Stimulated activated naive CD4-positive, alpha-beta T cell treated with Interleukin-2 at 50 U/mL for 16 hours (primary cell): ENCODE results near the gene HHATL.

Experiments
- DNase-seq: peaks from one replicate; lab custom pipeline; 2025; lab: John Stamatoyannopoulos, UW

HHATL gene

GRCh38 chr3:42697289-42698051 is 5.1 kb downstream of the HHATL start:
- DNase-seq: no peak

GRCh38 chr3:42696356-42697288 is 6.0 kb downstream of the HHATL start:
- DNase-seq: no peak

GRCh38 chr3:42694366-42694765 is 8.2 kb downstream of the HHATL start:
- no peak for DNase-seq

- DNase-seq: no peak
Measured at GRCh38 chr3:42693530-42693930, 9.1 kb downstream of the HHATL start.

- DNase-seq: no peak
Measured at GRCh38 chr3:42692667-42693529, 9.7 kb downstream of the HHATL start.

GRCh38 chr3:42691816-42692666 is 10.6 kb downstream of the HHATL start:
- no peak for DNase-seq

- no peak for DNase-seq
Measured at GRCh38 chr3:42690766-42691680, 11.6 kb downstream of the HHATL start.

GRCh38 chr3:42690191-42690590 is 12.4 kb downstream of the HHATL start:
- DNase-seq: no peak

GRCh38 chr3:42689421-42690014 is 13.1 kb downstream of the HHATL start:
- DNase-seq: no peak

- no peak for DNase-seq
Measured at GRCh38 chr3:42688487-42689420, 13.8 kb downstream of the HHATL start.

GRCh38 chr3:42688016-42688415 is 14.6 kb downstream of the HHATL start:
- no peak for DNase-seq

GRCh38 chr3:42686832-42687650 is 15.6 kb downstream of the HHATL start:
- no peak for DNase-seq

- DNase-seq: no peak
Measured at GRCh38 chr3:42685891-42686820, 16.4 kb downstream of the HHATL start.

- DNase-seq: no peak
Measured at GRCh38 chr3:42685363-42685881, 17.2 kb downstream of the HHATL start, which contains the start of gene KLHL40. KLHL40 (plus strand) TSS chr3:42685537; CDS start chr3:42685619, 82 bp downstream.

- no peak for DNase-seq
Measured at GRCh38 chr3:42684632-42685362, 17.8 kb downstream of the HHATL start.
